Measurements from ENCODE around the gene SHISA6.

SHISA6 gene

DNA sequence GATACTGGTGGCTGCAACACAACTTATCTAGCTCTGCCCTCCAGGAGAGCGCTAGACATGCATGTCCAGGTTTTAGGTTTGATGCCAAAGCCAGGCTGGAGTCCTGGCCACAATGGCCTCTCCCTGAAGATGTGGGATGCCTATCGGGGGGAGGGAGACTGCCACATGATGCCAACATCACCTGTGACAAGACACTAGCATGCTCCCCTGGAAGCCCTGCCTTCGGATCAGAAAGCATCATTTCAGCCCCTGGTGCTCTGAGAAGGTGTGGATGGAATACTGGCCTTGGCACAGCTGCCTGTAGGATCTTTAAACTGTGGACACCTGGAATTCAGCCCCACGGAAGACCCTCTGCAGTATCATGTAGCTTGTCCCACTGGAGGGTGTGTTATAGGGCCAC, 93.5 kb downstream of the SHISA6 start:
- H3K4me1 ChIP-seq (ENCODE audit: control insufficient read depth, low read depth, low read length) = peaks cover 6% of the 10 kb centered on the region
- H3K79me1 ChIP-seq (ENCODE audit: low read length) = no peaks in the 10 kb centered on the region
- H3K9ac ChIP-seq (ENCODE audit: low read length) = no peak overlapping the region
- H3K27ac ChIP-seq (ENCODE audit: low read depth, low read length) = no peak overlapping the region
- no peak overlapping the region for H2BK5ac ChIP-seq (ENCODE audit: low read length)
- no peak overlapping the region for H3K18ac ChIP-seq (ENCODE audit: low read length)
- H3K4me3 ChIP-seq (ENCODE audit: low read length) = no peak overlapping the region
- no peak overlapping the region for H4K8ac ChIP-seq (ENCODE audit: low read depth, low read length)
- H3K56ac ChIP-seq (ENCODE audit: low read length) = no peak overlapping the region
- WGBS (ENCODE audit: extremely low coverage, insufficient coverage, low lambda C conversion rate) = no CpG with 5 or more reads among the region's 4 CpGs
- no peak overlapping the region for H3K23ac ChIP-seq (ENCODE audit: low read length)
- DNase-seq = no peak
- no peak overlapping the region for H2BK120ac ChIP-seq (ENCODE audit: low read depth, low read length)
- no peak overlapping the region for H2AK5ac ChIP-seq (ENCODE audit: low read length)
- H3K27me3 ChIP-seq (ENCODE audit: insufficient read depth, low read length, poor library complexity) = no peaks in the 10 kb centered on the region
- H4K5ac ChIP-seq (ENCODE audit: low read length) = no peak overlapping the region
- H3K36me3 ChIP-seq (ENCODE audit: control insufficient read depth, insufficient read depth, low read length) = no peaks in the 10 kb centered on the region
- H3K4ac ChIP-seq (ENCODE audit: low read depth, low read length) = no peak overlapping the region
- H3K79me2 ChIP-seq (ENCODE audit: control insufficient read depth, insufficient read depth, low read length) = no peaks in the 10 kb centered on the region
- H2BK15ac ChIP-seq (replicated peaks; ENCODE audit: low read depth) = no peak overlapping the region
- no peak overlapping the region for H3K4me2 ChIP-seq (ENCODE audit: low read length)

DNA sequence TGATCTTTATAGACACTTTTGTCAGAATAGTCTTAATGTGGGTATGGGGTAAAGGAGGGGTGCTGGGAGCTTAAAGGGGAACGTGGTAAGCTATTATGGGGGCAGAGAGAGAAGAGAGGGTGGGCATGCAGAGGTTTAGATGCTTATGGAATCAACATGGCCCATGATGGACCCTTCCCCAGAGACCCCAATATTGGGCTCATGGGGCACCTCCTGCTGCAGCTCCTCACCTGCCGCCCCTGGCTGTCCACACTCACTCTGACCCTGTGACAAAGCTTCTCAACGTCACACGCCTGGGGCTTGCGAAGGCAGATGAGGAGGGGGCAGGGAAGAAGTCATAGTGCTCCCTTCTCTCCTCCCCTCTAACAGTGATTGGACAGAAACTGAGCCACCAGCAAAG, 95.3 kb downstream of the SHISA6 start:
- H2BK120ac ChIP-seq (ENCODE audit: low read depth, low read length) = no peak overlapping the region
- no CpG with 5 or more reads among the region's 5 CpGs for WGBS (ENCODE audit: extremely low coverage, insufficient coverage, low lambda C conversion rate)
- H2BK5ac ChIP-seq (ENCODE audit: low read length) = no peak overlapping the region

DNA sequence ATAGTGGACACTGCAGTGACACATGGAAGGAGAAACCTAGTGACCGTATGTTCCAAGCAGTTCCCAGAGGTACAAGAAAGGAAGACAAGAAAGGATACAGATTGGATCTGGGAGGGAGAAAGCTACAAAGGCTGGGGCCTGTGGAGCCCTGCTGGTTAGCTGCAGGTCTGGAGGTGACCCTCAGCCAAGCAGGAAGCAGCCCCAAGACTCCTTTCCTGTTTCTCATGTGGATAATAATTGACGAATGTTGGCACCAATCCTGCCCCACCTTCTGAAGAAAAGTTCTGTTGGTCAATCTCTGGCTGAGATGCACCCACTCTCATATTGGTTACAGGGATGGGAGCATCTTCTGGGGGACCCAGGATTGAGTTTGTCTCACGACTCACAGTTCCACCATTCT, 99.8 kb downstream of the SHISA6 start:
- no peaks in the 10 kb centered on the region for H3K79me2 ChIP-seq (ENCODE audit: control insufficient read depth, insufficient read depth, low read length)
- no peak overlapping the region for H3K4me3 ChIP-seq (ENCODE audit: low read length)
- no peak overlapping the region for H2BK120ac ChIP-seq (ENCODE audit: low read depth, low read length)
- no peaks in the 10 kb centered on the region for H3K4me1 ChIP-seq (ENCODE audit: control insufficient read depth, low read depth, low read length)
- H3K18ac ChIP-seq (ENCODE audit: low read length) = no peak overlapping the region
- no peak overlapping the region for H4K8ac ChIP-seq (ENCODE audit: low read depth, low read length)
- H3K36me3 ChIP-seq (ENCODE audit: control insufficient read depth, insufficient read depth, low read length) = no peaks in the 10 kb centered on the region
- H2AK5ac ChIP-seq (ENCODE audit: low read length) = no peak overlapping the region
- no peak overlapping the region for H3K4me2 ChIP-seq (ENCODE audit: low read length)
- H3K27ac ChIP-seq (ENCODE audit: low read depth, low read length) = no peak overlapping the region
- no peak overlapping the region for H4K5ac ChIP-seq (ENCODE audit: low read length)
- no peaks in the 10 kb centered on the region for H3K27me3 ChIP-seq (ENCODE audit: insufficient read depth, low read length, poor library complexity)
- WGBS (ENCODE audit: extremely low coverage, insufficient coverage, low lambda C conversion rate) = no CpG with 5 or more reads among the region's 3 CpGs
- H3K23ac ChIP-seq (ENCODE audit: low read length) = no peak overlapping the region
- H3K79me1 ChIP-seq (ENCODE audit: low read length) = no peaks in the 10 kb centered on the region
- no peak overlapping the region for H2BK5ac ChIP-seq (ENCODE audit: low read length)
- no peak for DNase-seq
- no peak overlapping the region for H3K56ac ChIP-seq (ENCODE audit: low read length)
- H3K9ac ChIP-seq (ENCODE audit: low read length) = no peak overlapping the region
- no peak overlapping the region for H3K4ac ChIP-seq (ENCODE audit: low read depth, low read length)
- no peak overlapping the region for H2BK15ac ChIP-seq (replicated peaks; ENCODE audit: low read depth)

More for the DNA sequence above, 95.3 kb downstream of the SHISA6 start:
- H3K79me1 ChIP-seq (ENCODE audit: low read length) = no peaks in the 10 kb centered on the region
- H3K27ac ChIP-seq (ENCODE audit: low read depth, low read length) = no peak overlapping the region
- no peaks in the 10 kb centered on the region for H3K36me3 ChIP-seq (ENCODE audit: control insufficient read depth, insufficient read depth, low read length)
- H4K5ac ChIP-seq (ENCODE audit: low read length) = no peak overlapping the region
- H3K9ac ChIP-seq (ENCODE audit: low read length) = no peak overlapping the region
- H3K4me1 ChIP-seq (ENCODE audit: control insufficient read depth, low read depth, low read length) = peaks cover 2% of the 10 kb centered on the region
- H4K8ac ChIP-seq (ENCODE audit: low read depth, low read length) = no peak overlapping the region
- no peak for DNase-seq
- no peak overlapping the region for H2BK15ac ChIP-seq (replicated peaks; ENCODE audit: low read depth)
- H2AK5ac ChIP-seq (ENCODE audit: low read length) = no peak overlapping the region
- no peaks in the 10 kb centered on the region for H3K27me3 ChIP-seq (ENCODE audit: insufficient read depth, low read length, poor library complexity)
- no peak overlapping the region for H3K4me2 ChIP-seq (ENCODE audit: low read length)
- no peak overlapping the region for H3K18ac ChIP-seq (ENCODE audit: low read length)
- H3K4ac ChIP-seq (ENCODE audit: low read depth, low read length) = no peak overlapping the region
- H3K23ac ChIP-seq (ENCODE audit: low read length) = no peak overlapping the region
- H3K56ac ChIP-seq (ENCODE audit: low read length) = no peak overlapping the region
- H3K79me2 ChIP-seq (ENCODE audit: control insufficient read depth, insufficient read depth, low read length) = no peaks in the 10 kb centered on the region
- no peak overlapping the region for H3K4me3 ChIP-seq (ENCODE audit: low read length)

GRCh38 chr17:11342138-11342537, 101.1 kb downstream of the SHISA6 start:
- Histone ChIP-seq H3K27me3 (ENCODE audit: insufficient read depth, low read length, poor library complexity) (no peaks in the 10 kb centered on the region), H3K9ac (ENCODE audit: low read length) (no peak overlapping the region)

GRCh38 chr17:11349106-11349505, 108.1 kb downstream of the SHISA6 start:
- H4K5ac ChIP-seq (ENCODE audit: low read length) = no peak overlapping the region
- H3K56ac ChIP-seq (ENCODE audit: low read length) = no peak overlapping the region
- H2BK5ac ChIP-seq (ENCODE audit: low read length) = no peak overlapping the region
- H3K36me3 ChIP-seq (ENCODE audit: control insufficient read depth, insufficient read depth, low read length) = no peaks in the 10 kb centered on the region
- H2AK5ac ChIP-seq (ENCODE audit: low read length) = no peak overlapping the region
- no peak overlapping the region for H3K23ac ChIP-seq (ENCODE audit: low read length)
- H3K4me1 ChIP-seq (ENCODE audit: control insufficient read depth, low read depth, low read length) = no peaks in the 10 kb centered on the region
- H3K9ac ChIP-seq (ENCODE audit: low read length) = no peak overlapping the region
- WGBS (ENCODE audit: extremely low coverage, insufficient coverage, low lambda C conversion rate) = no CpG with 5 or more reads among the region's 3 CpGs
- no peak overlapping the region for H2BK120ac ChIP-seq (ENCODE audit: low read depth, low read length)
- H3K4me2 ChIP-seq (ENCODE audit: low read length) = no peak overlapping the region
- no peaks in the 10 kb centered on the region for H3K79me1 ChIP-seq (ENCODE audit: low read length)
- no peak overlapping the region for H4K8ac ChIP-seq (ENCODE audit: low read depth, low read length)
- H3K18ac ChIP-seq (ENCODE audit: low read length) = no peak overlapping the region
- no peaks in the 10 kb centered on the region for H3K27me3 ChIP-seq (ENCODE audit: insufficient read depth, low read length, poor library complexity)
- H2BK15ac ChIP-seq (replicated peaks; ENCODE audit: low read depth) = no peak overlapping the region
- no peak for DNase-seq
- H3K4me3 ChIP-seq (ENCODE audit: low read length) = no peak overlapping the region
- H3K27ac ChIP-seq (ENCODE audit: low read depth, low read length) = no peak overlapping the region
- no peaks in the 10 kb centered on the region for H3K79me2 ChIP-seq (ENCODE audit: control insufficient read depth, insufficient read depth, low read length)
- no peak overlapping the region for H3K4ac ChIP-seq (ENCODE audit: low read depth, low read length)

More at GRCh38 chr17:11342138-11342537, 101.1 kb downstream of the SHISA6 start:
- Histone ChIP-seq H3K4ac (ENCODE audit: low read depth, low read length) (no peak overlapping the region), H3K27ac (ENCODE audit: low read depth, low read length) (no peak overlapping the region), H3K79me2 (ENCODE audit: control insufficient read depth, insufficient read depth, low read length) (no peaks in the 10 kb centered on the region), H2BK5ac (ENCODE audit: low read length) (no peak overlapping the region), H4K8ac (ENCODE audit: low read depth, low read length) (no peak overlapping the region), H2BK15ac (replicated peaks; ENCODE audit: low read depth) (no peak overlapping the region), H3K36me3 (ENCODE audit: control insufficient read depth, insufficient read depth, low read length) (no peaks in the 10 kb centered on the region), H3K4me2 (ENCODE audit: low read length) (no peak overlapping the region), H3K4me3 (ENCODE audit: low read length) (no peak overlapping the region), H3K18ac (ENCODE audit: low read length) (no peak overlapping the region), H2BK120ac (ENCODE audit: low read depth, low read length) (no peak overlapping the region), H4K5ac (ENCODE audit: low read length) (no peak overlapping the region), H2AK5ac (ENCODE audit: low read length) (no peak overlapping the region), H3K79me1 (ENCODE audit: low read length) (no peaks in the 10 kb centered on the region), H3K56ac (ENCODE audit: low read length) (no peak overlapping the region), H3K4me1 (ENCODE audit: control insufficient read depth, low read depth, low read length) (no peaks in the 10 kb centered on the region), H3K23ac (ENCODE audit: low read length) (no peak overlapping the region)
- no peak for DNase-seq
- no CpG with 5 or more reads among the region's 3 CpGs for WGBS (ENCODE audit: extremely low coverage, insufficient coverage, low lambda C conversion rate)

- H2BK15ac ChIP-seq (replicated peaks; ENCODE audit: low read depth) = no peak overlapping the region
- H2BK5ac ChIP-seq (ENCODE audit: low read length) = no peak overlapping the region
- no peak overlapping the region for H3K4me2 ChIP-seq (ENCODE audit: low read length)
- no peak overlapping the region for H2AK5ac ChIP-seq (ENCODE audit: low read length)
- H3K36me3 ChIP-seq (ENCODE audit: control insufficient read depth, insufficient read depth, low read length) = no peaks in the 10 kb centered on the region
- H3K79me2 ChIP-seq (ENCODE audit: control insufficient read depth, insufficient read depth, low read length) = no peaks in the 10 kb centered on the region
- H3K4ac ChIP-seq (ENCODE audit: low read depth, low read length) = no peak overlapping the region
- no peak overlapping the region for H4K8ac ChIP-seq (ENCODE audit: low read depth, low read length)
- no peak overlapping the region for H3K4me3 ChIP-seq (ENCODE audit: low read length)
- H2BK120ac ChIP-seq (ENCODE audit: low read depth, low read length) = no peak overlapping the region
- H3K23ac ChIP-seq (ENCODE audit: low read length) = no peak overlapping the region
- WGBS (ENCODE audit: extremely low coverage, insufficient coverage, low lambda C conversion rate) = no CpG with 5 or more reads among the region's 2 CpGs
- no peak overlapping the region for H4K5ac ChIP-seq (ENCODE audit: low read length)
- DNase-seq = no peak
- no peaks in the 10 kb centered on the region for H3K27me3 ChIP-seq (ENCODE audit: insufficient read depth, low read length, poor library complexity)
- H3K79me1 ChIP-seq (ENCODE audit: low read length) = no peaks in the 10 kb centered on the region
- H3K27ac ChIP-seq (ENCODE audit: low read depth, low read length) = no peak overlapping the region
- H3K18ac ChIP-seq (ENCODE audit: low read length) = no peak overlapping the region
- no peak overlapping the region for H3K9ac ChIP-seq (ENCODE audit: low read length)
- H3K4me1 ChIP-seq (ENCODE audit: control insufficient read depth, low read depth, low read length) = no peaks in the 10 kb centered on the region
- no peak overlapping the region for H3K56ac ChIP-seq (ENCODE audit: low read length)
Measured at GRCh38 chr17:11351479-11351878, 110.5 kb downstream of the SHISA6 start.
